HG03439 (cell line): ENCODE measurements around the gene CSNK1E.

Source experiments
- ATAC-seq: cut with Tn5 transposase; IDR thresholded peaks from one replicate; pipeline ENCODE4 v1.9.1; 2021; ENCODE audit warnings: mild to moderate bottlenecking, moderate library complexity; ENCODE audit not compliant: unreplicated experiment

Gene CSNK1E

DNA sequence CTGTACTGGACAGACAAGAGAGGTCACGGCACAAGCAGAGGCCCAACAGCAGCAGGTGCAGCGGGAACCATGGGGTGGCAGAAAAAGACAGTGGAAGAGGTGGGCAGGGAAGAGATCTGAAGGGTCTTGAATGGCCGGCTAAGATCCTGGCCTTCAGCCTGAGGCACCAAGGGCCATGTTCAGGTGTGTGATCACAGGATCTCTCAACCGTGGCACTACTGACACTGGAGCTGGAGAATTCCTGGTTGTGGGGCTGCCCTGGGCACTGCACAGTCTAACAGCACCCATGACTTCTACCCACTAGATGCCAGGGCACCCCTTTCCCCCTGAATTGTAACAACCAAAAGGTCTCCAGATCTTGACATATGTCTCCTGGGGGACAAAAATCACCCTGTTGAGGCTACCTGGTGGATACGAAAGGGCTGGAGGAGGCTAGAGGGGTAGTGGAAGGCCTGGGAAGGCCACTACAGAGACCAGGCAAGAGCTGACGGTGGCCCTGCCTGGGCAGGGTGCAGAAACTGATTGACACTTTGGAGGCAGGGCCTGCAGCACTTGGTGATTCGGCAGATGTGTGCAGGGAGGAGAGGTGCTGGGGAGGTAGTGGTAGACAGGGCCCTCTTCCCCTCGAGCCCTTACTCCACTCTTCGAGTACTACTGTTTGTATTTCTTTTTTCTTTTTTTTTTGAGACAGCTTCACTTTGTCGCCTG, 8.3 kb downstream of the CSNK1E start:
- no peak for ATAC-seq

GRCh38 chr22:38305471-38306448, 11.5 kb downstream of the CSNK1E start:
- peak; percentile 68 for ATAC-seq

- no peak for ATAC-seq
Observed at GRCh38 chr22:38304526-38304925, 12.7 kb downstream of the CSNK1E start.

DNA sequence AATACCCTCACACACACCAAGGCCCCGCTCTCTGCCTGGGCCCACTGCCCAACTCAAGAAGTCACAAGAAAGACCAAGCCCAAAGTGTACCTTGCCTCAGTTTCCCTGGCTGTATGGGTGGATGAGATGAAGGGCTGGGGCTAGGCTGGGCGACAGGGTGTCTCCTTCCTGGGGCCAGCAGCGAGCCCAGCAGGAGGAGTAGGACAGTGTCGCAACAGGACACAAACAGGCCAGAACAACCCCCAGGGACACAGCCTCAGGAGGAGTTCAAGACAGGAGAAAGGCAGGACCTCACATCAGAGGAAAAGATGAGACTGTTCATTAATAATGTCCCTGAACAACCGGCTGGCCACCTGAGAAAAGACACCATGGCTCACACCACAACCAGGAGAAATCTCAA, 13.3 kb downstream of the CSNK1E start:
- no peak for ATAC-seq

DNA sequence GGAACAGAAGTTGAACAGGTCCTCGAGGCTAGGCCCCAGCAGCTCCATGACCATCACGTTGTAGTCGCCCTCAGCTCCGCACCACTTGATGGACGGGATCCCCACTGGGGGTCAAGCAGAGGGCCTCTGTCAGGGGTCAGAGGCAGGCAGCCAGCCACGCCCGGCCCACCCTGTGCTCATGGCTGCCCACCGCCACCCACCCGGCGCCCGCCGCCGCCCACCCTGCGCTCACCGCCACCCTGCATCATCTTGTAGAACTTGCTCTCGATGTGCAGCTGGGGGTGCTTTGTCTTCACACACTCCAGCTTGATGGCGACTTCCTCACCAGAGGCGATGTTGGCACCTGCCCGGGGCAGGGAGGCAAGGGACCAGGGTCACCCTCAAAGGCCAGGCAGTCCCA, 14.3 kb downstream of the CSNK1E start:
- ATAC-seq = no peak

- ATAC-seq = no peak
Observed at GRCh38 chr22:38300946-38301345, 16.3 kb downstream of the CSNK1E start.

GRCh38 chr22:38300197-38300945, 16.9 kb downstream of the CSNK1E start:
- no peak for ATAC-seq

DNA sequence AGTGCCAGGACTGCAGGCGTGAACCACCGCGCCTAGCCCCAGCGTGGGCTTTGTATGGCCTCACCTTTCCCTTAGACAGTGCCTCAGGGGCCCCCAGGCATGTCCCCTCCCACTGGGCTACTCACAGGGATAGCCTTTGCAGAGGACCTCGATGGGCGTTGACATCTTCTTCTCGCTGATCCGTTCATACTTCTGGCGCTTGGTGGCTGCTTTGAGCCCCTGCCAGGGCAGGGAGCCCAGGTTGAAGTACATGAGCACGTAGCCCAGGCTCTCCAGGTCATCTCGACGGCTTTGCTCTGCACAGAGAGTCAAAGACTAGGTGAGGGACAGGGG, 17.5 kb downstream of the CSNK1E start:
- ATAC-seq = no peak

- ATAC-seq = no peak
Observed at GRCh38 chr22:38298312-38299005, 18.8 kb downstream of the CSNK1E start.

GRCh38 chr22:38296372-38296771, 20.9 kb downstream of the CSNK1E start:
- ATAC-seq = no peak

DNA sequence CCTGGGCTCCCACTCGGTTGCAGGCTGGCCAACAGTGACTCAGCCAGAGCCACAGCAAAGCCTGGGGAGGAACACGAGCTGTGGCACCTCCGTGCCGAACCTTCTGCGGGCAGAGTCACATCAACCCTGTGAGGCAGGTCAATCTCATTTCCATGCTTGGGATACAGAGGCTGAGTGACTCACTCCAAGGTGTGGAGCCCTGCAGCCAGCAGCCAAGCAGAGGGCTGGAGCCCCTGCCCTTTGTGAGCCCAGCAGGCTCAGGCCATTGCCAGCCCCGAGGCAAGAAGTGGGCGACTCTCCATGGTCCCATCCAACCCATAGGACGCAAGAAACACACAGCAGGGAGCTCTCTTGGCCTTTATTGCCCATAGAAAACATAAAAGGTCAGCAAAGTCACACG, 21.4 kb downstream of the CSNK1E start:
- no peak for ATAC-seq

DNA sequence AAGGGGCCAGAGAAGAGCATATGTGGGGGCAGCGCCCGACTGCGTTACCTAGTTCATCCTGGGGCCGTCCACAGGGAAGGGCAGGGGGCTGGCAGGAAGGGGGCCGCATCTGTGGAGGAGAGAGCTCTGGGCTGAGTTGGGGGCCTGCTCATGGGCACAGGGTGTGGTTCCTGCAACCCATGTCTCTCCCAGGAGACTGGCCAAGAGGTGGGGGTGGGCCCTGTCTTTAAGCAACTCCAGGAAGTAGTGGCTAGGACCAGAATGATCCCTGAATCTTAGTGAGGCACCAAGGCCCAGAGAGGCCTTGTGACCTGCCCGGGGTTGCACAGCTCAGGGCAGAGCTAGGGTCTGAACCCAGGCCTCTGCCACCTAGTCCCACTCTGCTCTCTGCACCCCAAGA, 21.9 kb downstream of the CSNK1E start:
- no peak for ATAC-seq

GRCh38 chr22:38294193-38294592, 23.0 kb downstream of the CSNK1E start:
- ATAC-seq = no peak

- ATAC-seq = no peak
Observed at GRCh38 chr22:38292694-38293093, 24.5 kb downstream of the CSNK1E start.

- no peak for ATAC-seq
Observed at GRCh38 chr22:38291201-38291777, 25.9 kb downstream of the CSNK1E start.

DNA sequence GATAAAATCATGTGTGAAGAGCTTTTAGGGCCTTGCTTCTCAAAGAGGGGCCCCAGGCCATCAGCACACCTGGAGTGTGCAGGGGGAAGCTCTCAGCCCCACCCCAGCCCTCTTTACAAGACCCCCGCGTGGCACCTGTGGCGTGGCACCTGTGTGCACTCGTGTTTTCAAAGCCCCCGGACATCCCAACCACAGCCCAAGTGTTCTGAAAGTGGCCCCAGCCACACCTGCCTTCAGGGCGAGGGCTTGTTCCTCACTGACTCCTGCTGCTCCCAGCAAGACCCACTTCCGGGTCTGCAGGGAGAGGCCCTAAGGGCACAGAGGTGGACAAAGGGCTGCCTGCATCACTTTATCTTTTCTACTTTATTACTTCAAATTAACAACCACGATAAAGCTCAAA, 26.9 kb downstream of the CSNK1E start:
- ATAC-seq = no peak

DNA sequence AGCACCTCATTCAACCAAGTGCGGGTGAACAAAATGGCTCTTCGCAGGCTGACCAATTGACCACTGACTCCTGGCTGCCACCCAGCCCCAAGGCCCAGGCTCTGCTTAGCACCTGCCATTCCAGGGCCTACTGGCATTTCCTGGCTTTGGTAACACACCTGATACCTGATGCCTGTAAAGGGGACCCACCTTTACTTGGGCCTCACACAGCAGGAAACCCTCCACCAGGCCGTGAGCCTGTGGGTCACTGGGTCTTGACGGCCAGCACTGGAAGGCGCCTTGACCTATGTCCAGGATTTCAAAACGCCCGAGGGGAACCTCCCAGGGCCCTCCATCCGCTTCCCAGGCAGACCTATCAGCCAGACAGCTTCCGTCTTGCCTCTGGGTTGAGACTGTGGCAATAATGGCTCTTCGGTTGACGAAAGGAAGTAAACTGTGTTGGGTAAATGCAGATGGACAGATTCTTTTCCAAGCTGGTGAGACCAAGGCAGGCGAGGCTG, 27.6 kb downstream of the CSNK1E start:
- no peak for ATAC-seq

GRCh38 chr22:38286915-38287669, 30.1 kb downstream of the CSNK1E start:
- no peak for ATAC-seq

DNA sequence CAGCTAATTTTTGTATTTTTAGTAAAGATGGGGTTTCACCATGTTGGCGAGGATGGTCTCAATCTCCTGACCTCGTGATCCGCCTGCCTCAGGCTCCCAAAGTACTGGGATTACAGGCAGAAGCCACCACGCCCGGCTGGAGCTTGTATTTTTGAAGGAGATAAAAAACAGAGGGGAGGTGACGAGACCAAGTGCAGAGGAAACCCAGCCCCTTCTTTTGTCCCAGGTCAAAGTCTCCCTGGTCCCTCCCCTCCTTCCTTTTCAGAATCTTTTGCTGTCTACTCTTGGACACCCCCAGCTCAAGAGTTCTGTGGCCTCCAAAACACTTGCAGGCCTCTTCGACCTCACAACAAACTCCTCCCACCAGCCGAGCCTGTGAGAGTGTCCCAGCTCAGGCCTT, 32.2 kb downstream of the CSNK1E start:
- no peak for ATAC-seq

DNA sequence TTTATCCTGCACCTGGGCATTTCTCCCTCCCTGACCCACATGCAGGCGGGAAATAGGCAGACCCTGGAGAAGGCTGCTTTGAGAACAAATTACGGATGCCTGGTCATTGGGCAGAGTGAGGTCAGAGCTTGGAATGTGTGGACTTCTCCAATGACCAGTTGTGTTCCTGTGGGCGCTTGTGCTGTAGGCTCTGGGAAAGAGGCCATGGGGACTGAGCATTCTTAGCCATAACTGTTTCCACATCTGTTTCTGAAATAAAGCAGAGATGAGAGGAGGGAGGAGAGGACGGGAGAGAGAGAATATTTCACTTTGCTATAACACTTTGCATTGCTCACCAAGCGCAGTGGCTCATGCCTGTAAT, 33.2 kb downstream of the CSNK1E start:
- no peak for ATAC-seq
